OCI-LY1 (cell line): ENCODE results near the gene OR56A5.

Source experiments
- CTCF ChIP-seq: fragments of 200-600 bp; sonication (generic), shearing (Covaris generic); IDR thresholded peaks from 2 replicates; pipeline ENCODE4 v1.5.1; 2017; ENCODE audit warnings: mild to moderate bottlenecking, antibody characterized with exemption, low read length, moderate library complexity, mixed read lengths
- EZH2 ChIP-seq: fragments of 200-600 bp; sonication (generic), shearing (Covaris generic); IDR thresholded peaks from 2 replicates; pipeline ENCODE4 v1.8.0; 2017; ENCODE audit warnings: borderline replicate concordance, mixed run types, mild to moderate bottlenecking, antibody characterized with exemption, low read length, moderate library complexity, mixed read lengths

- TF ChIP-seq CTCF: no peak
- no peak for TF ChIP-seq EZH2
Observed at GRCh38 chr11:5931061-5931460, 37.2 kb downstream of the OR56A5 start.
